T1000 (cell line): ENCODE measurements around the gene NTRK3.

ENCODE experiments used
- DNase-seq: peaks from one replicate; lab custom pipeline; 2025; ENCODE audit warnings: mixed read lengths; lab: John Stamatoyannopoulos, UW

The NTRK3 gene

DNA sequence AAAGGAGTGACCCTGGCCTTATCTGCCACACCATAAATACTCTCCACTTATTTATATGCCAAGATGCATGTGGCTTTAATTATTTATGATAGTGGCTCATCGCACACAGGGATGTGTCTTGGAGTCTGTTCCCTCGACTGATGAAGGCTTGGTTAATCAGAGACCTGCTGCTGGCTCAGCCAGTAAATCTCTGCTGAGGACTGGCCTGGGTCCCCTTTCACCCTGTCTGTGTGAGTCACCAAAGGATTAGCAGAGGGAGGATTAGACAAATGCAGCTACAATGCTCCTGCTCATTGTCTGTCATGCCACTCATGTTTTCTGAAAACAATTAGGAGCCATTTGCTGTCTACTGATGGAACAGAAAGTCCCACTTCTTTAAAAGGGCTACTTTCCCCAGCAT, 226.8 kb downstream of the NTRK3 start:
- DNase-seq = peak; percentile 39

DNA sequence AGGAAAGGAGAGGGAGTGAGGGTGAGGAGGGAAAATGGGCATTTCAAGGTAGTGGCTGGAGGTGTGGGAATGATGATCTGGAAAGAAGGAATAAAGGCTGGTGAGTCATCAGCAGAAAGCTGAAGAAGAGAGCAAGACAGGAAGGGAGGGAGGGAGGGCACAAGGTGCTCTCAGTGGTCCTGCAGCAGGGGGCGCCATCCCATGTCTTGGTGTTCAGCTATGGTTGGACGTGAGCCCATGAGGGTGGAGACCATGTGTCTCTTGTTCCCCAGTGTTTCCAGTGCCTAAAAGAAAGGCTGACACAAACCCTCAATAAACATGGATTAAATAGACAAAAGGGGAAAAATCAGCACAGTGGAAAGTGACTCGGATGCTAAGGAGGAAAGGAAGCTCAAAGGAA, 228.5 kb downstream of the NTRK3 start:
- no peak for DNase-seq

DNA sequence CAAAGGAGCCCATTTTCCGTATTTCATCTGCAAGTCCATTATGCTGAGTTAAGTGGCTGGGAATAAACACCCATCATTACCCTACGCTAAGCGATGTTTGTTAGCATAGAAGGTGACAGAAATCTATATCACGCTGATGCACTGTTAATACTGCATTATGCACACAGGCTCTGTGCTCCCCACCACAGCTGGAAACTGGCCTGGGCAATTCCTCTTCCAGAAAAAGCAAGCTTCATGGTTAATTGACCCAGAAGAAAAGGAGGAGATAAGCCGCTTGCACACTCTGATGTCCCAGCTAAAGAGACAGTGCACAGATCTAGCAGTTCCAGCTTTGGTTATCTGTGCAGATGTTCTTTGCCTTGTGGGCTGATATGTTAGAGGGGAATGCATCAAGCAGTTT, 232.6 kb downstream of the NTRK3 start:
- no peak for DNase-seq

DNA sequence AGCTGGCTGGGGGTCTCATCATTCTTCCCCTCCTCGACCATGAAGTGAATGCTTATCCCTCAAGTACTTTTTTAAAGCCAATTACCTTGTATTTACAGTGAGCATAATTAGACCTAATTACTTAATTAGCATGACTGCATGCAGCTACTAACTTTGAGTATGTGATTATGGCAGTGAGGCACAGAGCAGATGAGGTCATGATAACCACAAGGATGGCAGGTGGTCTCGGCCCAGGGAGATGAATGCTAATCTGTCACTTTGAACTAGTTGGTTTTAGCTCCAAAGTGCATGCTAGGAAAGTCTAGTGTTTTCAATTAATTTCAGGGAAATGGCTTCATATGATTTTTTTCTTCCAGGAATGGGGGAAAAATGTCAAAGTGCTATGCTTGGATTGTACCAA, 233.8 kb downstream of the NTRK3 start:
- DNase-seq = no peak

DNA sequence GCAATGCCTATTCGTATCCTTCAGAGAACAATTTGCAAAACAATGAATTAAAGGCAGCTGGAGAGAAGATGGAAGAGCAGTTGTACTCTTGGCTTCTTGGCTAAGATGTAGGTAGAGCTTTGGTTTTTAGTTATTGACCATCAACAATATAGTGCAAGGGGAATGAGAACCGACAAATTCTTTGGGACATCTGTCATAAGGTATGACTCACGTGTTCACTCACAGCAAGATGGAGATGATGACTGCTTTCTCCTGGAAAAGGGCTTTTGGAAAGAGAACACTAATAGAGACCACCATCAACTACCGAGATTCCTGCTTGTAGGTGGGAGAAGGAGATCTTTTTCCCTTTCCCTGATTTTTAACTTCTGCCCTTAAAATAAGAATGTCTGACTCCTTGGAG, 234.9 kb downstream of the NTRK3 start:
- DNase-seq = no peak

DNA sequence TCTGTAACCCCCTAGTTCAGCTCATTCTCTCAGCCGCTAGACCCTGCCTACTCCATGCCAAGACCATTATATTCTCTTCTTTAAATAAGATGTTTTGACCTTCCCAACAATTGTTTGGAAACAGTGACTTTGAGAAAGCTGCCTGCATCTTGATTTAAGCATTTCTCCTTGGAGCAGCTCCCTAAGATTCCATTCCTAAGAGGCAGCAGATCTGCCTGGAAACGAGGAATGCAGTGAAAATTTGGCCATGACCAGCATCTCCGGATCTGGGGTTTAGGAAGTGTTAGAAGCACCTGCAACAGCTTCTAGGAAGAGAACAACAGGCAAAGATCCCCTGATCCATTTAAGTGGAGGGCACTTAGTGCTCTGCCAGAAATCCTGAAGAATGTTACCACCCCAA, 235.7 kb downstream of the NTRK3 start:
- DNase-seq = no peak

DNA sequence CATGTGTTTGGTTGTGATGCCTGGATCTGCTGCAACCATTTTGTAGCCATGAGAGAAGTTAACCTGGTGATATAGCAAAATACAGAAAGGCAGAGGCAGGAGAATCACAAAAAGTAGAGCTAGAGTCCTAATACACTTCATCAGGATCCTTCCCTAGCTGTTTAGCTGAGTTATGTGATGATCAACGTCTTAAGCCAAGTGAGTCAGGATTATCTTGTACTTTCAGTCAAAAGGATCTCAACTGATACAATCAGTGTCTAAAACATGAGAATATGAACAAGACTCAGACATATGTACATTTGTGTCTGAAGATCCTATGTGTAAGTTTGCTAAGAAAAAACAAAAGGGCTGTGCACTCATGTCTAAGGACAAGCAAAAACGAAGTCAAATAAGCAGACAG, 236.9 kb downstream of the NTRK3 start:
- no peak for DNase-seq

DNA sequence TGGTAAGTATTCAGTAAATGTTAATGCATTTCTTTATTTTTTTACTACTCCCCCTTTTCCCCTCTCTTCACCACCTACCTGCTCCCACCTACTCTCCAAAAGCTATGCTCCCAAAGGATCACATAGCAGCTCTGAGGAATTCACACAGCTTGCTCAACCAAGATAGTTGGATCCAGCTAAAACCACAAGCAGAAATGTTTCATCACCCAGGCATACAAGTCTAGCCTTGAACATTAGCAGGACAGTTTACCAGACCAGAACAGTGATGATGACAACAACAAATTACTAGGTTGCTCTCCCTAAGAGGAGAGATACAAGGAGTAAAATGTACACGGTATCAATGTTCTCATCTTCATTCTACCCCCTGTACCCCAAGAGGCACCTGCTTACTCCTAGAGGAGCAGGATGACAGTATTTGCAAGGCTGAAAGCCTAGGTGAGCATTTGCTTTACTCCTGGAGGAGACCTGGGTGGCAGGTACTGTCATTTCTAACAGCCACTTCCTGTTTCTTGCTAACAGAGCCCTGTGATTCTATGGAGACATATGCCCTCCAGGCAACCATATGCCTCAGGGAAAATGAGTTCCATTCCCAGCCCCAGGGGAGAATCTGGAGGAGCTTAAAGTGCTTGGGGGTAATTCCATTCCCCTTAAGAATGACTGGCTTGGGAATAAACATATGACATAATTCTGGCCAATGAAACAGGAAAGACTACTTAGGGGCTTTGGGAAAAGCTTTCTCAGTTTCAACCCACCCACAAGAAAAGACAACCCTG, 237.5 kb downstream of the NTRK3 start:
- peak; percentile 57 for DNase-seq

DNA sequence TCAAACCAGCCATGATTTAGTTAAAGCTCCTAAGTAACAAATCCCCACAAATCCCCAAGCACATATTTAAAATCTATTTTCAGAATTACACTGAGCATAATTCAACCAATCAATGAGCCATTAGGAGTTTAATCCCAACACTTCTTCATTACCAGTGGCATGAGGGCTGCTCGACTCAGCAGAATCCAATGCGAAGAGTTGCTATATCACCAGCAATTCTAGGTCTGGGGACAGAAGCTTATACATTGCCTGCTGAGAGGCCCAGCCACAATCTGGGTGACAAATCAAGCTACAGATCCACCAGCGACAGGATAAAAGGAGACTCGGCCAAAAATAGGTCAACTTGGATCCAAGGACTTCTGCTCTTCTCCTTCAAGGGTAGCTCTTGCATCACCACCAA, 238.8 kb downstream of the NTRK3 start:
- DNase-seq = no peak

DNA sequence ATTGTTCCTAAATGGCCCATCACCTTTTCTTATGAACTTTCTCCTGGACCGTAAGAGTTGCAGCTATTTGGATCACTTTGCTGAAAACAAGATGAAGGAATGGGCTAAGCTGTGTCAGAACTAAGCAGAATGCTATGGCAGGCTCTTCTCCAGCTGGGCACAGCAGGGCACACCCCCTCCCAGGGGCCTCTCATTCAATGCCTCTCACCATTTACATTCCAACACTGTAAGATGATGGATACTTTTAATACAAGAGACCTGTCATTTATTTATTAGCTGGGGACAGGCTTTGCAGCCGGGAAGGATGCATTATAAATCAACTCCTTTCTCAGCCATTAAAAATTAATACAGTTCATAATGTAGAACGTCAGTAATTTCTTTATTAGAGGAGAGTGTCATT, 240.1 kb downstream of the NTRK3 start:
- no peak for DNase-seq

DNA sequence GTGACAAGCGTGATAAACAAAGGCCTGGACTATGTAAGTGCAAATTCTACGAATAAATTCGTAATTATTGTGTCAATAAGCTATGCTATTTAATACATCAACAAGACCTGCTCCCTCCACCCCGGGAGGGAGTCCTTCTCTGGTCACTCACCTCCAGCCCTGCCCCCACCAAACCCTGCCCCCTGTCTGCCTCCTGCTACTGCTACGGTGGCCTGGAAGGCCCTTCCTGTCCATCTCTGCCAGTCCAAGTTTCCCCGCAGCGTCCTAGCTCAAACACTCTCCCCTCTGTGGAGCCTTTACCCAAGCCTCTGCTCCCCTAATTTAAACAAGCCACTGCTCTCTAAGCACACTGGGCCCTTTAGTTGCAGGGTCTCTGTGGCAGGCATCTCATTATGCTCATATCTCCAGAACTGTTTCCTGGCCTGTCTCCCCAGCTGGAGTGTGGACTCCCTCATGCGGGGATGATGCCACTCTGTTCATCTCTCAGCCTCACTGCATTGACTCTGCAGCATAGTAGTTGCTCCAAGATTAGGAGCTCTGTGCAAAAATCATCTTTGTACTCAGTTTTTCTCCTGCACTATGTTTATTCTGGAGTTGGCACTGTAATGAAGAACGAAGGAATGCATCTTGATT, 241.2 kb downstream of the NTRK3 start:
- no peak for DNase-seq

DNA sequence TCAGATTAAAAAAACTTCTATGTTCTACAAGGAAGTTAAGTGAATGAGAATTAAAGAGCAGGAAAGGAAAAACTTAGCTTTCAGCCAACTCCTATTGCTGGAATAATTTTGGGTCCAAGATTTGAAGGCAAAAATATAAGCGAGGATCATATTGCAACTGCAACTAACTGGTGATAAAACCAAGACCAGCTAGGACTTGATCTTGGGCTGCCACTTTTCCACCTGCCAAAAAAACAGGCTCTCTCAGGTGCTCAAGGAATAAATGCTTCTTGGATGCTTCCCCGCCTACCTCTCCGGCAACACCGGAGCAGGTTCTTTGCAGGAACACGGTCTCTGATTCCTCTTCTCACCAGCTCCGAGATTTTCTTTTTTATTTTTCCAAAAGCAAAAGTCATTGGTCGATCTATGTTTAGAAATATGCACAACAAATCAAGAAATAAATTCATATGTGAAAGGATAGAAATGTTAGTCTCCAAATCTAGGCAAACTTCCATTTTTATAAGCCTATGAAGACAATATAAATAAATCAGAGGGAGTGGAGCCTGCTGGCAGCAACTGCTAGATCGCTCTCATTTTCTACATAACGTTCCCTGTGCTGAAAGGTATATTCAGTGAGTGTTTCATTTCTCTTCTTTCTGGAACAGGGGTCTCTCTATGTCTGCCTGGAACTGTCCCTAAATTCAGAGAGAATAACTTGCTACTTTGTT, 241.9 kb downstream of the NTRK3 start:
- no peak for DNase-seq

DNA sequence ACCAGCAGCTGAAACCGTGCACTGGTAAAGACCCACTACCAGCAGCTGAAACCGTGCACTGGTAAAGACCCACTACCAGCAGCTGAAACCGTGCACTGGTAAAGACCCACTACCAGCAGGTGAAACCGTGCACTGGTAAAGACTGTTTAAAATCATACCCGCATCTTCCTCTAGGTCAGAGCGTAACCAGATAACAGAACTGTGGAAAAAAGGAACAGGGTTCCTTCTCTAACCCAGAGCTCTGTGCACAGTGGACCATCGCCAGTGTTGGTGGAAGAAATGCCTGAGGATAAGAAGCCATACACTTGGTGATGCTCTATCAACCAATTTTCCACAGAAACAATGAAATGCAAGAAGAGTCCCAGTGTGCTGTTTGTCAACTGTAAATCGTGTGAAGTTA, 243.4 kb downstream of the NTRK3 start:
- DNase-seq = no peak

DNA sequence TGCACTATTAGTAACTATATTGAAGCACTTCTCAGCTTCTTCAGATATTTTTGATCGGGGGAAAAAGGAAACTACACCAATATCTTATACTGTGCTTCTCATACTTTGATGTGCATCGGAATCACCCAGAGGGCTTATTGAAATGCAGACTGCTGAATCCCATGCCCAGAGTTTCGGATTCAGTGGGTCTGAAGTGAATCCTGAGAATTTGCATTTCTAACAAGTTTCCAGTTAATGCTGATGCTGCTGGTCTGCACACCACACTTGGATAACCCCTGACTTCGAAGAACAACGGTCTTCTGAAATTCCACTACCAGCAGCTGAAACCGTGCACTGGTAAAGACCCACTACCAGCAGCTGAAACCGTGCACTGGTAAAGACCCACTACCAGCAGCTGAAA, 243.9 kb downstream of the NTRK3 start:
- no peak for DNase-seq

DNA sequence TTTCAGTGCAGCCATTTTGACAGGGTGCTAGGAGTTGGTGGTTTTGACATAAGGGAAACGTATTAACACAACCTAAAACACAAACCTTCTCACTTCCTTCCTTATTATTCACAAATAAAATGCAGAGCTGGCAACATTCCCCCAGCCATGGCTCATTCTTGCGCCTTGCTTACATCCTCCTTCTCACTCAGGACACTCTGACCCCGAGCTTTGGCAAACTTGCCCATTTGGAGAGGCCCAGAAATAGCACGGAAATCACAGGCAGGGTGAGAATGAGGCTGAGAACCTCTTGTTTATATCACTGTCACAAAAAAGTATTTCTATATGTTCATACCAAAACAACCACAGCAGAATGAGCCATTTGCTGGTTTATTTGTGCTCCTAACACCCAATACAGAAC, 244.3 kb downstream of the NTRK3 start:
- no peak for DNase-seq

DNA sequence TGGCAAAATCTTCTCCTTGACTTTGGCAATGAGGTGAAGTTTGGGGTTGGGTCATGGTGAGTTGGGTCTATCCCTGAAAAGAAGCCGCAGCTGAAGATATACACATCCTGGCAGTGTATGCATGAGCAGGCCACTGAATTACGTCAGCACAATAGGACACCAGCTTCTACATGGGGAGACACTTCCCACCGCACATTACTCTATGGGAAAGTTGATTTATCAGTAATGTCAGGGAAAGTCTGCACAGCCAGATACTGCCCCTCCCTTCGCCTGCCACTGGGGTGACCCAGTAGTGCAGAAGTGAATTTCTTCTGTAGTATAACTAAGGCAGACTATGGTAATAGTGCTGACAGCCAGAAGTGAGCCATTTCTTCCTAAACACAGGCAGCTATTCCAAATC, 245.0 kb downstream of the NTRK3 start:
- no peak for DNase-seq

DNA sequence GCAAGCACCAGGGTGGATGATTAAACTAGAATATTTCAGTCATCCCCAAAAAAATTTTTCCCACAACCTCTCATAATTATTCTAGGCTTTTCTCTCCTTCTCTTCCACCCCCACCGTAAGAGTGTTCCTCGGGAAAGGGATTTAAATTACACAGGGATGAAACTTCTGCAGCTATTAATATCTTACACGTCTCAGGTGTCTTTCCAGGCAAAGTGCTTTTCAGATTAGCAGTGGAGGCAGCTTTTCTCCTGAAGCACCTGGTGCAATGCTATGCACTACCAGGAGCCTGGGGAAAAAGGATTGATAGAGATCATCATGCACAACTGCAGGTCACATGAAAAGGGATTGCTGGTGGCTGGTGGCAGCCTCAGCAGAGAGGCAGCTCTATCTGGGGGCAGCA, 250.4 kb downstream of the NTRK3 start:
- no peak for DNase-seq

DNA sequence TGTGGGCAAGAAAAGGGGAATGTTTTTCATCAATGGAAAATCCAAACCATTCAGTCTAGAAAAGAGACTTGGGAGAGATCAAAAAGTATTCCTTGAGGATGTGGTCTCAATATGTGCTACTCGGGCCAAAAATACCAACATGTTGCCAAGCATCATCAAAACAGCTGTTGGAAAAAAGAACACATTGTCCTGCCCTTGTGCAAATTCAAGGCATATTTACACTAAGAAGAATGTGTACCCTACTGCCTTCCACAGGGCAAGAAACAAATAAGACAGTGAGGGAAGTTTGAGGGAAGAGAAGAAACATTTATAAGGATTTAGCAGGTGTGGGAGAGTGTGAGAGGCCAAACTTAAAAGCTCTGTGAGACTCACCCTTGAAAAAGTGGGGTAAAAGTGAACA, 252.1 kb downstream of the NTRK3 start:
- DNase-seq = no peak

DNA sequence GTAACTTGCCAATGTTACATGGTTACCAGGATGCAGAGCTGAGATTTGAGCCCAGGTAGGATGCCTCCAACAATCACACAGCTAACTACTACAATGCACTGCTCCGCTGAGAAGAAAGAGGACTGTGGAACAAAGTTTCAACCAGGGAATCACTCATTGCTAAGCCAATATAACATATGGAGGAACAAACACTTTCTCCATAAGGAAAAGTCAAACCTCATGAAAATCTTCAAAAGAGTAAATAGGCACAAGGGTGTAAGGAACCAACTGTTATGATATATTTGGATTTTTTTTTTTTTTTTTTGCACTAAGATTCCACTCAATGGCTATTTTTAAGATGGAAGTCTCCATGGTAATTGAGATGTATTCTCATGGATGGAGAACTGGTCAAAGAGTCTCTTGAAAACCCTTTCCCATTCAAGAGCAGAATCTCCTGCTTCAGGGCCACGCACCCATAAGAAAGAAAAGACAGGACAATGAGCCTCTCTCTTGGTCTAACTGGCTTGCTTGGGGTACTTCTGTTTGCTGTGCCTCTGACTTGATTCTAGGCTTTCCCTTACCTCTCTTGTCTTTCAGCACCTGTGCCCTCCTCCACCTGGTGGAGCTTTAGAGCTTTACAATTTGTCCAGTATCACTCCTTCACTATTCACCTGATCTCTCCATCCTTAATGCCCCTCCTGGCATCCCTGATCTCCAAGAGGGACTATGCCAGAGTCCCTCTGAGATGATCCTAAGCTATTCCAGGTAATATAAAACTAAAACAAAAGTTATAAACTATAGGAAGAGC, 252.8 kb downstream of the NTRK3 start:
- DNase-seq = no peak

DNA sequence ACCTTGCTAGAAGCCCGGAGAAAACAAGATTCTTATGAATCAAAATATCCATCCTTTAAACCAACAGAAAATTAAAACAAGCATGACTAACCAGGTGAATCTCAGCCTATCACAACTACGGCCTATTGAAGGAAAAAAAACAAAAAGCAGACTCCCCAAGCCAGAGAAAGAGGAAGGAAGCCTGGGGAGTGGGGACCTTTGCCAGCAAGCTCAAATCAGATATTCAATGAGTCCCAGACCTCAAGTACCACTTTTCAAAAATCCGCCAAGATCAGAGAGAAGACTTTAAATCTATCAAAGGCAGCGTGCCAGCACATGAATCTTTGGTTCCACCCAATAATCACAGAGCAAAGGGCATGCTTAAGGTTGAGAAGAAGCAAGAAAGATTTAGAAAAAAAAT, 253.8 kb downstream of the NTRK3 start:
- DNase-seq = no peak

DNA sequence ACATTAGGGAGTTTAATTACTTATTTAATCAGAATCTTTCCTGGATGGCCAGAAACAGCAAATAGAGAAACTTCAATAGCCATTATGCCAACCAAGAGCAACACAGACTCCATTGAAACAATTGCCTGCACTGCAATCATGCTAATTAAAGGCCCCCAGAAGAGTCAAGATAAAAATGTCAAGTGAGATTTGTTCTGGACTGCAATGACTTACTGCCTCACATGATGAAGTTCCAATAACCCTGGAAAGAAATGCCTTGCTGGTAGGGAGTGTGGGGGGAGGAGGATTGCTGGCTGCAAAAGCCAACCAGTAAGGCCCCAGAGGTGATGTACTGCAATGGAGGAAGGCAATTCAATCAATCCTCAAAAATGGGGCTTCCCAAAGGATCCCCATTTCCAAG, 257.9 kb downstream of the NTRK3 start:
- no peak for DNase-seq

DNA sequence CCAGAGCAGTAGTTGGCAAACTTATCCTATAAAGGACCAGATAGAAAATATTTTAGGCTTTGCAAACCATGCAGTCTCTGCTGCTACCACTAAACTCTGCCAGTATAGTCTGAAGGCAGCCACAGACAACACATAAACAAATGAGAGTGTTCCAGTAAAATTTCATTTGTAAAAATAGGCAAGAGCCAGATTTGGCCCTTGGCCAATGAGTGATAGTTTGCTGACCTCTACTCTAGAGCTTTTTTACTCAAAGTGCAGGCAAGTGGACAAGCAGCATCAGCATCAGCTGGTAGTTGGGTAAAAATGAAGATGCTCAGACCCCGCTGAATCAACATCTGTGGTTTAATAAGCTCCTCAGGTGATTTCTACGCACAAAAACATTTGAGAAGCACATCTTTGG, 269.8 kb downstream of the NTRK3 start:
- DNase-seq = no peak

DNA sequence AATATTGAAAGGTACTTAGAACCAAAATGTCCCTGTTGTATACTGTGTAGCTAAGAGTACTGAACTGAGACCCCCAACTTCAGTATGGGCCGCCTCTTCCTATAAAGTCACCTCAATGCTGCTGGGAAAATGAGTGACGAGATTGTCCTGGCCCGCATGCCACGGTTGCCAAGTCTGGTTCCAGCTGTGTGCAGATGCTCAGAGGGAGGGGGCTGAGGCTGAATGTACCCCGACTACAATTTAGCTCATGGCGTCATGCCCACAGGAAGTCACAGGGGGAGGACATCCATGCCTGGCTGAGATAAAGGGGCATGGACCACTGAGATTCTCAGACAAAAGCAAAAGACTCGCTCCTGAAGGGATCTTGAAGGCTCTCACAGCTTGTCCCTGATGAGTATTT, 271.1 kb downstream of the NTRK3 start:
- no peak for DNase-seq
